H9 (cell line): ENCODE results near the gene BRF1. TPM values are rescaled to one million over a fixed set of nuclear protein-coding genes. Genes with fewer than 3 reads are reported as not detected.

Source experiments
- DNase-seq: peaks from one replicate; pipeline ENCODE4 v3.0.0-alpha.2; 2017
- H2AFZ ChIP-seq: one replicate; pipeline ENCODE4 v1.6.1; 2013; ENCODE audit warnings: mild to moderate bottlenecking, low read length, control low read depth, moderate library complexity
- H2AK5ac ChIP-seq: 2 replicates; pipeline ENCODE4 v1.6.1; 2013; ENCODE audit warnings: low read length, control low read depth, mixed read lengths; ENCODE audit not compliant: insufficient read length
- H2BK120ac ChIP-seq: one replicate; pipeline ENCODE4 v1.6.1; 2013; ENCODE audit warnings: low read depth, mild to moderate bottlenecking, low read length, control low read depth, inconsistent platforms; ENCODE audit not compliant: poor library complexity, severe bottlenecking
- H2BK12ac ChIP-seq: 2 replicates; pipeline ENCODE4 v1.6.1; 2013; ENCODE audit warnings: low read length, control low read depth, mixed read lengths, low read depth; ENCODE audit not compliant: insufficient read length
- H2BK15ac ChIP-seq: 2 replicates; pipeline ENCODE4 v1.6.1; 2013; ENCODE audit warnings: low read depth, low read length, control low read depth
- H2BK20ac ChIP-seq: one replicate; pipeline ENCODE4 v1.6.1; 2013; ENCODE audit warnings: low read depth, mild to moderate bottlenecking, low read length, control low read depth, inconsistent platforms; ENCODE audit not compliant: poor library complexity, severe bottlenecking
- H2BK5ac ChIP-seq: 2 replicates; pipeline ENCODE4 v1.6.1; 2013; ENCODE audit warnings: low read length, control low read depth, mixed read lengths; ENCODE audit not compliant: insufficient read length
- H3K14ac ChIP-seq: 2 replicates; pipeline ENCODE4 v1.6.1; 2013; ENCODE audit warnings: low read length, control low read depth; ENCODE audit not compliant: insufficient read depth
- H3K18ac ChIP-seq: 2 replicates; pipeline ENCODE4 v1.6.1; 2013; ENCODE audit warnings: low read depth, mild to moderate bottlenecking, mixed read lengths, low read length, control low read depth; ENCODE audit not compliant: insufficient read length
- H3K23ac ChIP-seq: 2 replicates; pipeline ENCODE4 v1.6.1; 2013; ENCODE audit warnings: low read length, control low read depth, mixed read lengths, low read depth; ENCODE audit not compliant: insufficient read length
- H3K23me2 ChIP-seq: 2 replicates; pipeline ENCODE4 v1.6.1; 2013; ENCODE audit warnings: low read depth, mild to moderate bottlenecking, mixed read lengths, low read length, control low read depth; ENCODE audit not compliant: insufficient read length, poor library complexity, severe bottlenecking
- H3K27ac ChIP-seq: 2 replicates; pipeline ENCODE4 v1.5.1; 2013; ENCODE audit warnings: low read length, control low read depth, mixed read lengths, low read depth; ENCODE audit not compliant: insufficient read length
- H3K27me3 ChIP-seq: 2 replicates; pipeline ENCODE4 v1.6.1; 2013; ENCODE audit warnings: low read length, control low read depth, inconsistent platforms; ENCODE audit not compliant: insufficient read depth
- H3K4ac ChIP-seq: 2 replicates; pipeline ENCODE4 v1.6.1; 2013; ENCODE audit warnings: low read depth, mild to moderate bottlenecking, control low read depth, inconsistent platforms, low read length, moderate library complexity
- H3K4me1 ChIP-seq: 2 replicates; pipeline ENCODE4 v1.6.1; 2013; ENCODE audit warnings: low read length, control low read depth, inconsistent platforms; ENCODE audit not compliant: insufficient read depth
- H3K4me2 ChIP-seq: 2 replicates; pipeline ENCODE4 v1.6.1; 2013; ENCODE audit warnings: low read length, control low read depth, mixed read lengths; ENCODE audit not compliant: insufficient read length, insufficient read depth
- H3K56ac ChIP-seq: 2 replicates; pipeline ENCODE4 v1.6.1; 2013; ENCODE audit warnings: low read depth, mild to moderate bottlenecking, mixed read lengths, low read length, control low read depth; ENCODE audit not compliant: insufficient read length
- H3K79me1 ChIP-seq: 2 replicates; pipeline ENCODE4 v1.6.1; 2013; ENCODE audit warnings: low read depth, mild to moderate bottlenecking, moderate library complexity, low read length, control low read depth, inconsistent platforms; ENCODE audit not compliant: insufficient read depth, poor library complexity, severe bottlenecking
- H3K79me2 ChIP-seq: 2 replicates; pipeline ENCODE4 v1.6.1; 2013; ENCODE audit warnings: low read length, control low read depth, inconsistent platforms; ENCODE audit not compliant: insufficient read depth
- H3K9ac ChIP-seq: 2 replicates; pipeline ENCODE4 v1.6.1; 2013; ENCODE audit warnings: low read length, control low read depth, mixed read lengths; ENCODE audit not compliant: insufficient read length; ENCODE audit errors: extremely low read depth
- H3K9me3 ChIP-seq: one replicate; pipeline ENCODE4 v1.6.1; 2013; ENCODE audit warnings: low read depth, low read length, inconsistent platforms; ENCODE audit not compliant: control insufficient read depth
- H3T11ph ChIP-seq: one replicate; pipeline ENCODE4 v1.6.1; 2013; ENCODE audit warnings: mild to moderate bottlenecking, low read length, control low read depth, inconsistent platforms
- H4K20me1 ChIP-seq: one replicate; pipeline ENCODE4 v1.6.1; 2013; ENCODE audit not compliant: control insufficient read depth, insufficient read length, insufficient read depth
- H4K5ac ChIP-seq: 2 replicates; pipeline ENCODE4 v1.6.1; 2013; ENCODE audit warnings: low read depth, mild to moderate bottlenecking, mixed read lengths, low read length, control low read depth; ENCODE audit not compliant: insufficient read length
- H4K8ac ChIP-seq: replicated peaks from 2 replicates; pipeline ENCODE4 v1.6.1; 2013; ENCODE audit warnings: low read length, control low read depth, mixed read lengths, low read depth; ENCODE audit not compliant: insufficient read length
- H4K91ac ChIP-seq: 2 replicates; pipeline ENCODE4 v1.6.1; 2013; ENCODE audit warnings: low read depth, mild to moderate bottlenecking, moderate library complexity, mixed read lengths, low read length, control low read depth; ENCODE audit not compliant: insufficient read length
- H3K27ac Mint-ChIP-seq, 3 experiments: 2 replicates in 2 of 3; 3 replicates in 1 of 3; pipeline ENCODE4 v1.8.0; 2020 to 2021; ENCODE audit warnings: mixed read lengths in 3 of 3, mild to moderate bottlenecking in 1 of 3, moderate library complexity in 1 of 3
- H3K27me3 Mint-ChIP-seq: 2 replicates; pipeline ENCODE4 v1.8.0; 2021; ENCODE audit warnings: low read depth, mild to moderate bottlenecking, moderate library complexity, mixed read lengths
- H3K36me3 Mint-ChIP-seq, 3 experiments: 2 replicates in 2 of 3; 3 replicates in 1 of 3; pipeline ENCODE4 v1.8.0; 2020 to 2021; ENCODE audit warnings: low read depth in 3 of 3, mixed read lengths in 3 of 3; ENCODE audit not compliant: insufficient read depth in 1 of 3
- H3K4me1 Mint-ChIP-seq, 2 experiments: 2 replicates each; pipeline ENCODE4 v1.8.0; 2020; ENCODE audit warnings: mixed read lengths in 2 of 2
- H3K4me3 Mint-ChIP-seq, 2 experiments: 2 replicates in 1 of 2; 3 replicates in 1 of 2; pipeline ENCODE4 v1.8.0; 2020 to 2021; ENCODE audit warnings: mild to moderate bottlenecking in 2 of 2, mixed read lengths in 2 of 2, moderate library complexity in 1 of 2
- H3K9me3 Mint-ChIP-seq, 2 experiments: 2 replicates in 1 of 2; 3 replicates in 1 of 2; pipeline ENCODE4 v1.8.0; 2020; ENCODE audit warnings: mild to moderate bottlenecking in 2 of 2, mixed read lengths in 2 of 2, moderate library complexity in 1 of 2
- CTCF ChIP-seq: fragments of 200-600 bp; sonication (generic); conservative IDR thresholded peaks from 3 replicates; pipeline ENCODE4 v1.8.0; 2021; ENCODE audit warnings: antibody characterized with exemption, mild to moderate bottlenecking
- WGBS: extraction: QIAGEN DNeasy Blood & Tissue Kit; methylation state at CpG from one replicate; pipeline ENCODE4 v1.1.7; 2013; ENCODE audit warnings: missing lambda C conversion rate, low lambda C conversion rate, mixed read lengths; ENCODE audit not compliant: insufficient read length; ENCODE audit errors: extremely low coverage; 5-methylcytosine and 5-hydroxymethylcytosine counted together
- total RNA-seq: library from RNA; stranded (reverse); gene quantifications from 2 replicates; pipeline ENCODE4 v1.2.1, GENCODE V29; 2021

The BRF1 gene
- total RNA-seq, 1 experiment from 2014 or later = 28.3 TPM

- peaks cover 0 to 4% of the 10 kb centered on the region in 2 experiments; a peak in 1 of 5 replicates for H3K9me3 Mint-ChIP-seq
- Histone ChIP-seq H3K79me1 (peaks cover 14% of the 10 kb centered on the region), H3K4ac (no peak overlapping the region), H2BK12ac (no peak overlapping the region), H4K5ac (no peak overlapping the region), H3K4me1 (peaks cover 7% of the 10 kb centered on the region; the same call in 1 of the 2 replicates), H3K9ac (no peak overlapping the region), H2BK15ac (no peak overlapping the region), H3K27me3 (no peaks in the 10 kb centered on the region), H2BK20ac (no peak overlapping the region), H2AK5ac (no peak overlapping the region), H3T11ph (no peak overlapping the region), H3K27ac (no peak overlapping the region), H2AFZ (no peak overlapping the region), H4K20me1 (peaks cover 4% of the 10 kb centered on the region), H3K4me2 (no peak overlapping the region), H3K23me2 (no peaks in the 10 kb centered on the region), H3K18ac (no peak overlapping the region), H3K9me3 (no peaks in the 10 kb centered on the region), H3K56ac (no peak overlapping the region), H2BK5ac (no peak overlapping the region), H2BK120ac (no peak overlapping the region), H4K91ac (no peak overlapping the region), H3K23ac (no peak overlapping the region), H3K14ac (no peak overlapping the region), H3K79me2 (peaks cover 10% of the 10 kb centered on the region; the same call in 1 of the 2 replicates), H4K8ac (no peak overlapping the region)
- no peaks in the 10 kb centered on the region for H3K27me3 Mint-ChIP-seq
- no peak for DNase-seq
- no CpG with 5 or more reads among the region's 15 CpGs for WGBS
- H3K36me3 Mint-ChIP-seq = peaks cover 0 to 4% (median 0%) of the 10 kb centered on the region in 3 experiments; a peak in 1 of 7 replicates
- TF ChIP-seq CTCF = no peak
- peaks cover 58 to 66% of the 10 kb centered on the region in 2 experiments for H3K4me1 Mint-ChIP-seq
- peak overlapping the region in 1 of 2 experiments; percentile 42; a peak in 2 of 5 replicates for H3K4me3 Mint-ChIP-seq
- H3K27ac Mint-ChIP-seq = peak overlapping the region in 1 of 3 experiments; percentile 64; a peak in 4 of 7 replicates
Measured at GRCh38 chr14:105328678-105329390, 28.0 kb upstream of the BRF1 start.
